NCI-H345 treated with DMSO at 0.1 percent for 48 hours (cell line): ENCODE data around the gene ALG6.
"Not testable (repeated sequence)": the region's sequence is repeated elsewhere in the genome, so short reads cannot be mapped to it uniquely, and the experiment has no call there.

Experiments
- DNase-seq: peaks from one replicate; lab custom pipeline; 2025; ENCODE audit not compliant: unreplicated experiment; lab: John Stamatoyannopoulos, UW

ALG6 gene

GRCh38 chr1:63411066-63411465 is 43.6 kb downstream of the ALG6 start:
- DNase-seq = no peak

DNA sequence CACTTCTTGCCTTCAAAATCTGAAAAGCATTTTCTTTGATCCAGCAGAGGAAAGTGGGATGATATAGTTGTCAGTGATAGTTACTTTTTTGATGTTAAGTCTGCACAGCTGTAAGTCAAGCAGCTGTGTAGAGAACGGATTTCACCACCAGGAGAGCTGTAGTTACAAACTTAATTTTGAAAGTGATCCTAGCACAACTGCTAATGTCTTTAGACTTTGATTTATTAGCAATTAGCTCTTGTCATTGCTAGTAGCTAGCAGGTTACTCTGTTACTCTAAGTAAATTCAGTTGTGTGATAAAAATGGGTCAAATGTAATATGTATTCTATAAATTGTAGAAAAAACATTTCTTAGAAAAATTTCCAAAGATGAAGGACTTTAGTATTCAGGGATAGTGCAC is 46.0 kb downstream of the ALG6 start:
- no peak for DNase-seq

- no peak for DNase-seq
Measured at GRCh38 chr1:63414691-63415365, 47.4 kb downstream of the ALG6 start.

DNA sequence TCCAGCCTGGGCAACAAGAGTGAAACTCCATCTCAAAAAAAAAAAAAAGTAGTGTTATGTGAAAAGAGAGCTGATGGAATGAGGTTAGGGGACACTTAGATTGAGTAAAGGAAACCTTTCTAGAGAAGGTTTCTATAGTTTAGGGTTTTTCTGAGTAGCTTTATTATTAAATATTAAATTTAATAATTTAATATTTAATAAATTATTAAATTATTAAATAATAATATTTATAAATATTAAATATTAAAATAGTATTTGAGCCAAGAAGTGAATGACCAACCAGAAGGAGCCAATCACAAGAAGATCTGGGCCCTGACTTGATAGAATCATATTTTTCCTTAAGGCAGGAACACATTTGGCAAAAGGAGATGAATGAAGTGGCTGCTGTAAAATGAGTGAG is 50.7 kb downstream of the ALG6 start:
- DNase-seq = no peak

- DNase-seq = not testable (repeated sequence)
Measured at GRCh38 chr1:63420746-63421145, 53.3 kb downstream of the ALG6 start.

- DNase-seq = no peak
Measured at GRCh38 chr1:63423649-63424048, 56.2 kb downstream of the ALG6 start.

- no peak for DNase-seq
Measured at GRCh38 chr1:63428815-63429214, 61.4 kb downstream of the ALG6 start.

- DNase-seq = no peak
Measured at GRCh38 chr1:63429281-63429680, 61.9 kb downstream of the ALG6 start.

GRCh38 chr1:63435161-63435560 is 67.7 kb downstream of the ALG6 start:
- no peak for DNase-seq

GRCh38 chr1:63442141-63442475 is 74.7 kb downstream of the ALG6 start:
- no peak for DNase-seq

DNA sequence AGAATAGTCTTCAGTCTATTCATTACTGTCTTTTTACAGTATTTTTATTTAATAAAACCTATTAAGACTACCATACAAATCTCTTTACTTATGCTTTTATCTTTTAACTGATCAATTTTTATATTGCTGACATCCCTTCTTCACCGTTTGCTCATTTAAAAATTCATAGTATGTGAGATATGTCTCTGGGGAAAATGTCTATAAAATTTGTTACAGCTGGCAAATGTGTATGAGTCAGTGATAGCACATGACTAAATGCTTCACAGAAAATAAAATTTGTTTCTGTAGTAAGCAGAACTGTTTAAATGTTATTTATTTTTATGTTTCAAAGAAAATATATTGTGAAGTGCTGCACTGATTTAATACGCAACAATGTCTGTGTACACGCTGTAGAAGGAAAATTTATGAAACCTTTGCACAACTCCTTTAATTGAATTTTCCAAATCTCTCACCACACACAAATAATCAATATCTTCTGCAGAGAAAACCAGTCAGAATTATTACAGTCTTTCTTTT is 81.4 kb downstream of the ALG6 start:
- no peak for DNase-seq

DNA sequence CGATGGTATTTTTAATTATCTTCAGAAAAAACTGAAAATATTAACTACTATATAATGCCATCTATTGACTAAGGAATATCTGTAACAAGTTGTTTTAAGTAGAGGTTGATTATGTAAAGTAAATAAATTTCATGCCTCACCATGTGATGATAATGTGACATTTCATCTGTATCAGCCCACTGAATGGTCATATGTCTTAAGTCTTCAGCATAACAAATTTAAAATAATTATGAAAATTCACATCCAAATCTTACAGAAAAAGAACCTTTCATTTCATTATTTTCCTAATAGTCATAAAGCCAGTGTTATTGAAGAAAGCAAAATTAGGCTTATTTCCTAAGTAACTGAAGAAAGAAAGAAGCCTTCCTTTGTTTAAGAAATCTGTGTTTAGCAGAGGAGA is 83.0 kb downstream of the ALG6 start:
- DNase-seq = no peak

- DNase-seq = no peak
Measured at GRCh38 chr1:63453232-63453631, 85.8 kb downstream of the ALG6 start.

GRCh38 chr1:63454269-63454668 is 86.8 kb downstream of the ALG6 start:
- DNase-seq = no peak

DNA sequence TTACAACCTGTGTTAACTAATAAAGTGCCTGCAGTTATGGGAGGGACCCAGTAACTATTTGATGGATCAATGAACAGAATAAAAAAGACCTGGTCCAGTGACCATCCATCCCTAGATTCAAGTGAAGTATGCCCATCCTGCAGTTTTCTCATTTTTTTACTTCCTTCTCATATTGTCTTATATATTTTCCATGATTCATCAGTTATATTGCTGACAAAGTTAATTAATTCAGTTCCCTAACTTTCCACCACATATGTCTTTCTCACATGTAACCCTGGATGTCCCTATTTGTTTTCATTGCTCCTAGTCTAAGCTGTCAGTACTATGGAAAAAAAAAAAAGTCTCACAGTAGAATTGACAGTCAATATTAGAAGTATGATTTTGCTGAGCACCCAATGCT is 91.3 kb downstream of the ALG6 start:
- DNase-seq = no peak

GRCh38 chr1:63461661-63462230 is 94.3 kb downstream of the ALG6 start:
- DNase-seq = no peak

DNA sequence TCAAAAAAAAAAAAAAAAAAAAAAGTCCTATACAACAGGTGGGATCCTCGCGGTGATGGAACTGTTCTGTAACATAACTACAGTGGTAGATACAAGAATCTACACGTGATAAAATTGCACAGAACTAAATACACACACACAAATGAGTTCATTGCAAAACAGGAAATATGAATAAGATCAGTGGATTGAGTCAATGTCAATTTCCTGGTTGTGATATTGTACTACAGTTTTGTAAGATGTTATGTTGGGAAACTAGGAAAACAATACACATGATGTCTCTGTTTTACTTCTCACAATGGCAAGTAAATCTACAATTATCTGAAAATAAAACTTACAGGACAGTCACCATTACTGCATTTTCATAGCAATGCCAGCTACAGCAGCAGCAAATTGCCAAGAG is 95.8 kb downstream of the ALG6 start:
- DNase-seq = no peak

DNA sequence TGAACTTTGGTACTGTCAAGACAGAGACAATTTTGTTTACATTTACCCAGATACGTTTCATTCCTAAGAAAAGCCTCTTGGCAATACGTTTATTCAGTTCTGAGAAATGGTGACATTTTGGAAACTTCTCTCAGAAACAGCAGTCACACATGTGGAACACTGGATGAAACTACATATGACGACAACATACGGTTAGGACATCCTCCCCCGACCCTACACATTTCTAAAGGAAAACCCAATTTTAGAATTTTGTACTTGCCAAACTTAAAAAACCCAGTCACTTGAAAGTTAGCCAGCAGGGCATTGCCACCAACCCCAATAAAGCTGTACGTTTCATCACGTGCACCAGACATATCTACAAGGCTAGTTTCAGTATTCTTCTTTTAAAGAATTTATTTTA is 98.8 kb downstream of the ALG6 start:
- DNase-seq = no peak

DNA sequence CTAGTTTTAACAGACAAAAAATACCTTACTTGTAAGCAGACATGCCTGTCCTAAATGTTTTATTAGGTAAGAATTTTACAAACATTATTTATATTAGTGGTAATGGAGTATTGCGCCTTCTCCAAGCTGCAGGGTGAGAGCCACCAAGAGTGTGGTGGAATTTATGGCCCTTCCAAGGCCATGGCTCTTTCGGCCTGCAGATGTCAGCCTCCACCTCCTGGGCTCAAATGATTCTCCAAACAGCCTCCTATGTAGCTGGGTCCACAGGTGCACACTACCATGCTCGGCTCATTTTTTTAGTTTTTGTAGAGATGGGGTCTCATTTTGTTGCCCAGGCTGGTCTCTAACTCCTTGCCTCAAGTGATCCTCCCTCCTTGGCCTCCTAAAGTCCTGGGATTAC is 99.3 kb downstream of the ALG6 start:
- DNase-seq = no peak

- not testable (repeated sequence) for DNase-seq
Measured at GRCh38 chr1:63468683-63469082, 101.3 kb downstream of the ALG6 start.

DNA sequence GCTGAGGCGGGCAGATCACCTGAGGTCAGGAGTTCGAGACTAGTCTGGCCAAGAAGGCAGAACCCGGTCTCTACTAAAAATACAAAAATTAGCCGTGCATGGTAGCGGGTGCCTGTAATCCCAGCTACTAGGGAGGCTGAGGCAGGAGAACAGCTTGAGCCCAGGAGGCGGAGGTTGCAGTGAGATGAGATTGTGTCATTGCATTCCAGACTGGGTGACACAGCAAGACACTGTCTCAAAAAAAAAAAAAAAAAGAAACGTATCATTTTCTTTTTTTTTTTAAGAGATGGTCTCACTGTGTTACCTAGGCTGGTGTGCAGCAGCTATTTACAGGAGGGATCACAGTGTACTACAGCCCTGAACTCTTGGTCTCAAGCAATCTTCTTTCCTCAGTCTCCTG is 108.3 kb downstream of the ALG6 start:
- DNase-seq = no peak

DNA sequence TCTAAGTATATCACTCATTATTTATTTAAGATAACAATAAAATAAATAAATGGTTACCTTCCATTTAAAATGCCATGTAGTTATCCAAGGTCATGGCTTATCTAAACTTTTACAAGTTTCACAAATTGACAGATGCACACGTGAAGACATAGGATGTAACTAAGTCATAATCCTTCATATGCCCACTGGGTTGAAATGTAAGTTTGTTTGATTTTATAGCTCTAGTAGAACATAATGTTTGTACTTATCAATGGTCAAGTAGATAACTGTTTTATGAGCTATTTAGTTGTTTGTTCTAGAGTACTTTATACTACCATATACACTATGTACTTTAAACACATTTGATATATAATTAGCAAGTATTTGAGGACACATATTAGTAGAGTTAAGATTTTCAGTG is 112.6 kb downstream of the ALG6 start:
- DNase-seq = no peak

- no peak for DNase-seq
Measured at GRCh38 chr1:63486629-63487028, 119.2 kb downstream of the ALG6 start.
